GM12865 (cell line): Measurements from ENCODE around the gene NOL6.
A peak's percentile ranks its signal among the peaks of the same experiment; 100 is the strongest.

Experiments
- DNase-seq: peaks from one replicate; pipeline ENCODE4 v3.0.0; 2010; ENCODE audit warnings: low read depth
- H3K4me3 ChIP-seq: 2 replicates; pipeline ENCODE4 v1.5.1; 2011; ENCODE audit warnings: mild to moderate bottlenecking, low read depth, low read length, control low read depth
- TF ChIP-seq, protein P1 (sequence below): IDR thresholded peaks from 2 replicates; pipeline ENCODE4 v1.5.1; 2011; ENCODE audit warnings: low read length, control low read depth, low read depth, inconsistent platforms; ENCODE audit not compliant: insufficient read depth; ENCODE audit errors: missing control alignments

NOL6 gene

GRCh38 chr9:33475357-33475756, 1.6 kb upstream of the NOL6 start:
- TF ChIP-seq, protein P1, sequence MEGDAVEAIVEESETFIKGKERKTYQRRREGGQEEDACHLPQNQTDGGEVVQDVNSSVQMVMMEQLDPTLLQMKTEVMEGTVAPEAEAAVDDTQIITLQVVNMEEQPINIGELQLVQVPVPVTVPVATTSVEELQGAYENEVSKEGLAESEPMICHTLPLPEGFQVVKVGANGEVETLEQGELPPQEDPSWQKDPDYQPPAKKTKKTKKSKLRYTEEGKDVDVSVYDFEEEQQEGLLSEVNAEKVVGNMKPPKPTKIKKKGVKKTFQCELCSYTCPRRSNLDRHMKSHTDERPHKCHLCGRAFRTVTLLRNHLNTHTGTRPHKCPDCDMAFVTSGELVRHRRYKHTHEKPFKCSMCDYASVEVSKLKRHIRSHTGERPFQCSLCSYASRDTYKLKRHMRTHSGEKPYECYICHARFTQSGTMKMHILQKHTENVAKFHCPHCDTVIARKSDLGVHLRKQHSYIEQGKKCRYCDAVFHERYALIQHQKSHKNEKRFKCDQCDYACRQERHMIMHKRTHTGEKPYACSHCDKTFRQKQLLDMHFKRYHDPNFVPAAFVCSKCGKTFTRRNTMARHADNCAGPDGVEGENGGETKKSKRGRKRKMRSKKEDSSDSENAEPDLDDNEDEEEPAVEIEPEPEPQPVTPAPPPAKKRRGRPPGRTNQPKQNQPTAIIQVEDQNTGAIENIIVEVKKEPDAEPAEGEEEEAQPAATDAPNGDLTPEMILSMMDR = no peak
- H3K4me3 ChIP-seq = no peak overlapping the region
- DNase-seq = no peak

DNA sequence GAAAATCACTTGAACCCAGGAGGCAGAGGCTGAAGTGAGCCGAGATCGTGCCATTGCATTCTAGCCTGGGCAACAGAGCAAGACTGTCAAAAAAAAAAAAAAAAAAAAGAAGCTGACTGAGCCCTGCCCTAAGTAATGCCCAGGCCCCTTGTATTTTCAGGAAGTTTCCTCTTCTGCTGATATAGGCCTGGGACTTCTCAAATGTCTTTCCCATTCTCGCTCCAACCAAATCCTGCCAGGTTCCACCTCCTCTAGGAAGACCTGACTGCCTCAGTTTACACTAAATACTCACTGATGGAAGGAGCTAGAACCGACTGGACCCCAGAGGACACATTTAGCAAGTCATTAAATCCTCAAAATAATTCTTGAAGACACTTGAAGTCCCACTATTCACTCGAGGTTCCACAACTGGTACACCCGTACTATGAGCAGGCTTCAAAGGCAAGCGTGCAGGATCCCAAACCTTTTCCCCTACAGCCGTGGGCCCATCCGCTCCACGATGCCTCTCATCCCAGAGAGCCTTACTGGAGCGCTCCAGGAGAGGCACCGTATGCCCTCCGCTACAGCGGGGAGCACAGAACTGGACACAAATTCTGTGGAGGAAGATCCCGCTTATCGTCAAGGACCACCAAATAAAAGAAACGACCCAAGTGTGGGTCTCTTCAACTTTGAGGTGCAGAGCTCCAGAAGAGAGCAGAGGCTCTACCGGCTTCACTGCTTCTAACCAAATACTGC, 676 bp downstream of the NOL6 start:
- DNase-seq = no peak
- TF ChIP-seq, protein P1 = no peak
- H3K4me3 ChIP-seq = peak overlapping the region; percentile 76

- H3K4me3 ChIP-seq = peak overlapping the region; percentile 76
- DNase-seq = no peak
- TF ChIP-seq, protein P1 = no peak
Measured at GRCh38 chr9:33472171-33472880, 1.4 kb downstream of the NOL6 start.

DNA sequence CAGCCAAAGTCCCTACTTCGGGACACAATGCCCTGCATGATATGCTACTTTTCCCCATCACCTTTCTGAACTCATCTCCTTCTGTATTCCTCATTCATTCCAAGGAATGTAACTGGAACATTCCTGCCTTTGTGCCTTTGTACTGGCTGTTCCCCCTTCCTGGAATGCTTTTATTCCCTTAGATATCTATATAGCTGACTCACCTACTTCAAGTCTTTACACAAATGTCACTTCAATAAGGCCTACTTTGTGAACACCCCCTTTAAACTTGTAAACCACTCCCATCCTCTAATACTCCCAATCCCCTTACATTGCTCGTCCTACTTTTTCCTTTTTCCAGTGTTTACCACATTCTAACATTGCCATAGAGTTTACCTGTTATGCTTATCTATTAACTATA, 2.4 kb downstream of the NOL6 start:
- H3K4me3 ChIP-seq = no peak overlapping the region
- DNase-seq = no peak
- TF ChIP-seq, protein P1 = no peak

DNA sequence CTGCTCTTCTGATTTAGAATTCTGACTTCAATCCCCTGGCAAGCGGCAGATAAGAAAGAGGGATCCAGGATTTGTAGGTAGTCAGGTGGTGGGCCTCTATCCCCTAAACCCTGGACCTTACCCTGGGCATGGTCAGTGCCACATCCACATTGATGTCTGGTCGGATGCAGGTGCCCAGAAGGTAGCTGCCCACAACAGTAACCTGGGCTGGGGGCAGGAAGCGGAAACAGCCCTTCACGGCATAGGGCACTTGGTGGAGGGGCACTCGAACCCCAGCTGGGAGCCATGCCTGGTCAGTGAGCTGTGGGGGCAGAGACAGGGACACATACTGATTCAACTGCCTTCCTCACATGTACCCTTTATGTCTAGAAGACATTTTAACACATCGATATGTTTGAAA, 3.8 kb downstream of the NOL6 start:
- no peak for DNase-seq
- TF ChIP-seq, protein P1 = no peak

GRCh38 chr9:33468797-33469621, 4.7 kb downstream of the NOL6 start:
- TF ChIP-seq, protein P1 = no peak
- no peak overlapping the region for H3K4me3 ChIP-seq
- DNase-seq = no peak

More for the DNA sequence above, 3.8 kb downstream of the NOL6 start:
- no peak overlapping the region for H3K4me3 ChIP-seq
